GM23338 (cell line): Measurements from ENCODE around the gene IGIP. TPM values are rescaled to one million over a fixed set of nuclear protein-coding genes. Genes with fewer than 3 reads are reported as not detected.

ENCODE experiments used
- ATAC-seq: fragments of 200-7000 bp; cut with Tn5 transposase; 3 replicates; pipeline ENCODE4 v1.9.1; 2020
- DNase-seq: peaks from one replicate; pipeline ENCODE4 v3.0.0-alpha.2; 2015; ENCODE audit warnings: low spot score
- H2AFZ ChIP-seq: fragments of 200-600 bp; sonication (generic); 2 replicates; pipeline ENCODE4 v1.8.0; 2016; ENCODE audit warnings: antibody characterized with exemption, mild to moderate bottlenecking, moderate library complexity
- H3F3A ChIP-seq: fragments of 200-600 bp; sonication (generic); replicated peaks from 2 replicates; pipeline ENCODE4 v1.8.0; 2017; ENCODE audit warnings: antibody characterized with exemption, mixed run types, low read depth
- H3K27ac ChIP-seq: fragments of 200-600 bp; sonication (generic); 2 replicates; pipeline ENCODE4 v1.6.1; 2016; ENCODE audit warnings: low read depth
- H3K27me3 ChIP-seq: fragments of 200-600 bp; sonication (generic); 2 replicates; pipeline ENCODE4 v1.8.0; 2016; ENCODE audit warnings: mild to moderate bottlenecking, mixed run types, moderate library complexity; ENCODE audit not compliant: insufficient read depth
- H3K36me3 ChIP-seq: fragments of 200-600 bp; sonication (generic); 2 replicates; pipeline ENCODE4 v1.8.0; 2016; ENCODE audit warnings: mild to moderate bottlenecking; ENCODE audit not compliant: insufficient read depth
- H3K4me1 ChIP-seq: fragments of 200-600 bp; sonication (generic); 2 replicates; pipeline ENCODE4 v1.8.0; 2016; ENCODE audit warnings: mild to moderate bottlenecking, moderate library complexity; ENCODE audit not compliant: insufficient read depth
- H3K4me2 ChIP-seq: fragments of 200-600 bp; sonication (generic); 2 replicates; pipeline ENCODE4 v1.7.1; 2017; ENCODE audit warnings: mixed run types
- H3K4me3 ChIP-seq: fragments of 200-600 bp; sonication (generic); 2 replicates; pipeline ENCODE4 v1.6.1; 2016; ENCODE audit warnings: mixed run types
- H3K79me2 ChIP-seq: fragments of 200-600 bp; sonication (generic); replicated peaks from 2 replicates; pipeline ENCODE4 v1.8.0; 2017; ENCODE audit warnings: mild to moderate bottlenecking; ENCODE audit not compliant: insufficient read depth
- H3K9me2 ChIP-seq: fragments of 200-600 bp; sonication (generic); 2 replicates; pipeline ENCODE4 v1.8.0; 2017; ENCODE audit not compliant: insufficient read depth
- H4K20me1 ChIP-seq: fragments of 200-600 bp; sonication (generic); replicated peaks from 2 replicates; pipeline ENCODE4 v1.8.0; 2017; ENCODE audit warnings: mild to moderate bottlenecking; ENCODE audit not compliant: insufficient read depth
- H3K27ac Mint-ChIP-seq: 2 replicates; pipeline ENCODE4 v1.8.0; 2020; ENCODE audit warnings: inconsistent platforms, mild to moderate bottlenecking, moderate library complexity, mixed read lengths
- H3K27me3 Mint-ChIP-seq: 3 replicates; pipeline ENCODE4 v1.8.0; 2022; ENCODE audit warnings: low read depth, mild to moderate bottlenecking, moderate library complexity, mixed read lengths, inconsistent platforms; ENCODE audit not compliant: insufficient read depth, poor library complexity
- H3K36me3 Mint-ChIP-seq: 3 replicates; pipeline ENCODE4 v1.8.0; 2021; ENCODE audit warnings: low read depth, mild to moderate bottlenecking, inconsistent platforms, moderate library complexity, mixed read lengths
- H3K4me1 Mint-ChIP-seq: 3 replicates; pipeline ENCODE4 v1.8.0; 2020; ENCODE audit warnings: mild to moderate bottlenecking, inconsistent platforms, mixed read lengths
- H3K4me3 Mint-ChIP-seq: 3 replicates; pipeline ENCODE4 v1.8.0; 2021; ENCODE audit warnings: moderate library complexity, mild to moderate bottlenecking, inconsistent platforms, mixed read lengths
- H3K9me3 Mint-ChIP-seq: 3 replicates; pipeline ENCODE4 v1.8.0; 2020; ENCODE audit warnings: moderate library complexity, mild to moderate bottlenecking, inconsistent platforms, mixed read lengths
- CREB1 ChIP-seq: fragments of 250-450 bp; sonication (Bioruptor Pico); IDR thresholded peaks from 2 replicates; pipeline ENCODE4 v1.5.0; 2020; ENCODE audit warnings: low read depth, mild to moderate bottlenecking, moderate library complexity
- EZH2 ChIP-seq: fragments of 200-600 bp; sonication (generic); IDR thresholded peaks from one replicate; pipeline ENCODE4 v1.8.0; 2017; ENCODE audit warnings: antibody characterized with exemption, mild to moderate bottlenecking, low read depth; ENCODE audit not compliant: unreplicated experiment
- EZH2phosphoT487 ChIP-seq: fragments of 200-600 bp; sonication (generic); IDR thresholded peaks from one replicate; pipeline ENCODE4 v1.8.1; 2018; ENCODE audit warnings: antibody characterized with exemption; ENCODE audit not compliant: unreplicated experiment
- JUNB ChIP-seq: IDR thresholded peaks from one replicate; pipeline ENCODE4 v1.6.1; 2016; ENCODE audit warnings: antibody characterized with exemption; ENCODE audit not compliant: unreplicated experiment
- NANOG ChIP-seq: IDR thresholded peaks from 2 replicates; pipeline ENCODE4 v1.6.1; 2016; ENCODE audit warnings: antibody characterized with exemption, borderline replicate concordance
- POLR2AphosphoS5 ChIP-seq: IDR thresholded peaks from 2 replicates; pipeline ENCODE4 v1.6.1; 2016; ENCODE audit warnings: antibody characterized with exemption, low read depth
- STAT1 ChIP-seq: IDR thresholded peaks from one replicate; pipeline ENCODE4 v1.6.1; 2016; ENCODE audit warnings: antibody characterized with exemption; ENCODE audit not compliant: unreplicated experiment
- ZNF114 ChIP-seq: fragments of 250-450 bp; sonication (Bioruptor Pico); IDR thresholded peaks from 2 replicates; pipeline ENCODE4 v1.5.0; 2020; ENCODE audit warnings: mild to moderate bottlenecking, moderate library complexity
- ZNF331 ChIP-seq: fragments of 250-450 bp; sonication (Bioruptor Pico); IDR thresholded peaks from 2 replicates; pipeline ENCODE4 v1.5.0; 2020; ENCODE audit warnings: low read depth, mild to moderate bottlenecking, moderate library complexity
- polyA plus RNA-seq: library from polyadenylated mRNA; unstranded; fragments of >200 nt; fragmentation: Nextera tagmentation; extraction: Ambion mirVana; gene quantifications from 2 replicates; pipeline ENCODE4 v1.2.1, GENCODE V29; 2016
- total RNA-seq: library from RNA; depleted of rRNA; stranded (reverse); fragments of >200 nt; shearing (Covaris generic); gene quantifications from 2 replicates; pipeline ENCODE4 v1.2.3, GENCODE V29; 2014
- TF ChIP-seq, protein P1 (sequence below): IDR thresholded peaks from one replicate; pipeline ENCODE4 v1.6.1; 2018; ENCODE audit warnings: antibody characterized with exemption; ENCODE audit not compliant: unreplicated experiment
- TF ChIP-seq, protein P2 (sequence below): fragments of 250-450 bp; sonication (Bioruptor Pico); IDR thresholded peaks from 2 replicates; pipeline ENCODE4 v1.5.0; 2020; ENCODE audit warnings: mild to moderate bottlenecking, moderate library complexity
- TF ChIP-seq, protein P3 (sequence below): IDR thresholded peaks from 2 replicates; pipeline ENCODE4 v1.6.1; 2016; ENCODE audit warnings: antibody characterized with exemption
- TF ChIP-seq, protein P4 (sequence below), 2 experiments: fragments of 200-600 bp in 1 of 2; sonication (generic) in 1 of 2; conservative IDR thresholded peaks; 2 replicates each; pipeline versions ENCODE4 v1.5.1 to v1.6.1; 2016 to 2017; ENCODE audit warnings: antibody characterized with exemption in 2 of 2, low read depth in 2 of 2, mild to moderate bottlenecking in 2 of 2, moderate library complexity in 1 of 2

IGIP gene
- total and polyA plus RNA-seq, 2 experiments from 2014 or later: 0.21 to 0.38 TPM

DNA sequence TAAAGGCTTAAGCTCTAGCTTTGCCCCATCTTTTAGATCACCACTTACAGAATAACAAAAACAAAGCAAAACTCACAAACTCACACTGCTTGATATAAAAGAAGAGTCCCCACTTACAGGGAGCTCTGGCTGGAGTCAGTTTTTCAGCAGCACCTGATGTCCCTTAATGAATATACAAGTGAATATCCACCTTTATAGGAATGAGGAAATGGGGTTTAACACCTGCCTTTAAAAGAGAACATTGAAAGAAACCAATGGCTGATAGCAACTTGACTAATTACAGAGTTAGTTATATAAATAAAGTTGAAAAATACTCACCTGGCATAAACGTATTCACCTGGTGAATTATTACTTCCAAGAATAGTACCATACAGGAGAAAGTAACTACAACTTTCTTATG, 32.6 kb upstream of the IGIP start:
- peaks cover 7% of the 10 kb centered on the region; the same call in 1 of the 2 replicates for H3K27me3 ChIP-seq
- H3K27me3 Mint-ChIP-seq: no peaks in the 10 kb centered on the region
- H3K4me3 ChIP-seq: no peak overlapping the region
- no peaks in the 10 kb centered on the region for H3K9me3 Mint-ChIP-seq
- H3K4me1 ChIP-seq: no peaks in the 10 kb centered on the region
- H3K4me3 Mint-ChIP-seq: no peak overlapping the region
- no peaks in the 10 kb centered on the region for H3K4me1 Mint-ChIP-seq
- TF ChIP-seq NANOG (no peak), EZH2phosphoT487 (no peak), ZNF114 (CRISPR knock-in tag) (no peak), EZH2 (no peak), STAT1 (no peak), ZNF331 (CRISPR knock-in tag) (no peak), CREB1 (no peak), POLR2AphosphoS5 (no peak), JUNB (no peak)
- TF ChIP-seq, protein P1, sequence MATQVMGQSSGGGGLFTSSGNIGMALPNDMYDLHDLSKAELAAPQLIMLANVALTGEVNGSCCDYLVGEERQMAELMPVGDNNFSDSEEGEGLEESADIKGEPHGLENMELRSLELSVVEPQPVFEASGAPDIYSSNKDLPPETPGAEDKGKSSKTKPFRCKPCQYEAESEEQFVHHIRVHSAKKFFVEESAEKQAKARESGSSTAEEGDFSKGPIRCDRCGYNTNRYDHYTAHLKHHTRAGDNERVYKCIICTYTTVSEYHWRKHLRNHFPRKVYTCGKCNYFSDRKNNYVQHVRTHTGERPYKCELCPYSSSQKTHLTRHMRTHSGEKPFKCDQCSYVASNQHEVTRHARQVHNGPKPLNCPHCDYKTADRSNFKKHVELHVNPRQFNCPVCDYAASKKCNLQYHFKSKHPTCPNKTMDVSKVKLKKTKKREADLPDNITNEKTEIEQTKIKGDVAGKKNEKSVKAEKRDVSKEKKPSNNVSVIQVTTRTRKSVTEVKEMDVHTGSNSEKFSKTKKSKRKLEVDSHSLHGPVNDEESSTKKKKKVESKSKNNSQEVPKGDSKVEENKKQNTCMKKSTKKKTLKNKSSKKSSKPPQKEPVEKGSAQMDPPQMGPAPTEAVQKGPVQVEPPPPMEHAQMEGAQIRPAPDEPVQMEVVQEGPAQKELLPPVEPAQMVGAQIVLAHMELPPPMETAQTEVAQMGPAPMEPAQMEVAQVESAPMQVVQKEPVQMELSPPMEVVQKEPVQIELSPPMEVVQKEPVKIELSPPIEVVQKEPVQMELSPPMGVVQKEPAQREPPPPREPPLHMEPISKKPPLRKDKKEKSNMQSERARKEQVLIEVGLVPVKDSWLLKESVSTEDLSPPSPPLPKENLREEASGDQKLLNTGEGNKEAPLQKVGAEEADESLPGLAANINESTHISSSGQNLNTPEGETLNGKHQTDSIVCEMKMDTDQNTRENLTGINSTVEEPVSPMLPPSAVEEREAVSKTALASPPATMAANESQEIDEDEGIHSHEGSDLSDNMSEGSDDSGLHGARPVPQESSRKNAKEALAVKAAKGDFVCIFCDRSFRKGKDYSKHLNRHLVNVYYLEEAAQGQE: no peak
- TF ChIP-seq, protein P2, sequence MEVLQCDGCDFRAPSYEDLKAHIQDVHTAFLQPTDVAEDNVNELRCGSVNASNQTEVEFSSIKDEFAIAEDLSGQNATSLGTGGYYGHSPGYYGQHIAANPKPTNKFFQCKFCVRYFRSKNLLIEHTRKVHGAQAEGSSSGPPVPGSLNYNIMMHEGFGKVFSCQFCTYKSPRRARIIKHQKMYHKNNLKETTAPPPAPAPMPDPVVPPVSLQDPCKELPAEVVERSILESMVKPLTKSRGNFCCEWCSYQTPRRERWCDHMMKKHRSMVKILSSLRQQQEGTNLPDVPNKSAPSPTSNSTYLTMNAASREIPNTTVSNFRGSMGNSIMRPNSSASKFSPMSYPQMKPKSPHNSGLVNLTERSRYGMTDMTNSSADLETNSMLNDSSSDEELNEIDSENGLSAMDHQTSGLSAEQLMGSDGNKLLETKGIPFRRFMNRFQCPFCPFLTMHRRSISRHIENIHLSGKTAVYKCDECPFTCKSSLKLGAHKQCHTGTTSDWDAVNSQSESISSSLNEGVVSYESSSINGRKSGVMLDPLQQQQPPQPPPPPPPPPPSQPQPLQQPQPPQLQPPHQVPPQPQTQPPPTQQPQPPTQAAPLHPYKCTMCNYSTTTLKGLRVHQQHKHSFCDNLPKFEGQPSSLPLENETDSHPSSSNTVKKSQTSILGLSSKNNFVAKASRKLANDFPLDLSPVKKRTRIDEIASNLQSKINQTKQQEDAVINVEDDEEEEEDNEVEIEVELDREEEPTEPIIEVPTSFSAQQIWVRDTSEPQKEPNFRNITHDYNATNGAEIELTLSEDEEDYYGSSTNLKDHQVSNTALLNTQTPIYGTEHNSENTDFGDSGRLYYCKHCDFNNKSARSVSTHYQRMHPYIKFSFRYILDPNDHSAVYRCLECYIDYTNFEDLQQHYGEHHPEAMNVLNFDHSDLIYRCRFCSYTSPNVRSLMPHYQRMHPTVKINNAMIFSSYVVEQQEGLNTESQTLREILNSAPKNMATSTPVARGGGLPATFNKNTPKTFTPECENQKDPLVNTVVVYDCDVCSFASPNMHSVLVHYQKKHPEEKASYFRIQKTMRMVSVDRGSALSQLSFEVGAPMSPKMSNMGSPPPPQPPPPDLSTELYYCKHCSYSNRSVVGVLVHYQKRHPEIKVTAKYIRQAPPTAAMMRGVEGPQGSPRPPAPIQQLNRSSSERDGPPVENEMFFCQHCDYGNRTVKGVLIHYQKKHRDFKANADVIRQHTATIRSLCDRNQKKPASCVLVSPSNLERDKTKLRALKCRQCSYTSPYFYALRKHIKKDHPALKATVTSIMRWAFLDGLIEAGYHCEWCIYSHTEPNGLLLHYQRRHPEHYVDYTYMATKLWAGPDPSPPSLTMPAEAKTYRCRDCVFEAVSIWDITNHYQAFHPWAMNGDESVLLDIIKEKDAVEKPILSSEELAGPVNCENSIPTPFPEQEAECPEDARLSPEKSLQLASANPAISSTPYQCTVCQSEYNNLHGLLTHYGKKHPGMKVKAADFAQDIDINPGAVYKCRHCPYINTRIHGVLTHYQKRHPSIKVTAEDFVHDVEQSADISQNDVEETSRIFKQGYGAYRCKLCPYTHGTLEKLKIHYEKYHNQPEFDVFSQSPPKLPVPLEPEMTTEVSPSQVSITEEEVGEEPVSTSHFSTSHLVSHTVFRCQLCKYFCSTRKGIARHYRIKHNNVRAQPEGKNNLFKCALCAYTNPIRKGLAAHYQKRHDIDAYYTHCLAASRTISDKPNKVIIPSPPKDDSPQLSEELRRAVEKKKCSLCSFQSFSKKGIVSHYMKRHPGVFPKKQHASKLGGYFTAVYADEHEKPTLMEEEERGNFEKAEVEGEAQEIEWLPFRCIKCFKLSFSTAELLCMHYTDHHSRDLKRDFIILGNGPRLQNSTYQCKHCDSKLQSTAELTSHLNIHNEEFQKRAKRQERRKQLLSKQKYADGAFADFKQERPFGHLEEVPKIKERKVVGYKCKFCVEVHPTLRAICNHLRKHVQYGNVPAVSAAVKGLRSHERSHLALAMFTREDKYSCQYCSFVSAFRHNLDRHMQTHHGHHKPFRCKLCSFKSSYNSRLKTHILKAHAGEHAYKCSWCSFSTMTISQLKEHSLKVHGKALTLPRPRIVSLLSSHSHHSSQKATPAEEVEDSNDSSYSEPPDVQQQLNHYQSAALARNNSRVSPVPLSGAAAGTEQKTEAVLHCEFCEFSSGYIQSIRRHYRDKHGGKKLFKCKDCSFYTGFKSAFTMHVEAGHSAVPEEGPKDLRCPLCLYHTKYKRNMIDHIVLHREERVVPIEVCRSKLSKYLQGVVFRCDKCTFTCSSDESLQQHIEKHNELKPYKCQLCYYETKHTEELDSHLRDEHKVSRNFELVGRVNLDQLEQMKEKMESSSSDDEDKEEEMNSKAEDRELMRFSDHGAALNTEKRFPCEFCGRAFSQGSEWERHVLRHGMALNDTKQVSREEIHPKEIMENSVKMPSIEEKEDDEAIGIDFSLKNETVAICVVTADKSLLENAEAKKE (CRISPR knock-in tag): no peak
- TF ChIP-seq, protein P3, sequence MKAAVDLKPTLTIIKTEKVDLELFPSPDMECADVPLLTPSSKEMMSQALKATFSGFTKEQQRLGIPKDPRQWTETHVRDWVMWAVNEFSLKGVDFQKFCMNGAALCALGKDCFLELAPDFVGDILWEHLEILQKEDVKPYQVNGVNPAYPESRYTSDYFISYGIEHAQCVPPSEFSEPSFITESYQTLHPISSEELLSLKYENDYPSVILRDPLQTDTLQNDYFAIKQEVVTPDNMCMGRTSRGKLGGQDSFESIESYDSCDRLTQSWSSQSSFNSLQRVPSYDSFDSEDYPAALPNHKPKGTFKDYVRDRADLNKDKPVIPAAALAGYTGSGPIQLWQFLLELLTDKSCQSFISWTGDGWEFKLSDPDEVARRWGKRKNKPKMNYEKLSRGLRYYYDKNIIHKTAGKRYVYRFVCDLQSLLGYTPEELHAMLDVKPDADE: no peak
- TF ChIP-seq, protein P4, sequence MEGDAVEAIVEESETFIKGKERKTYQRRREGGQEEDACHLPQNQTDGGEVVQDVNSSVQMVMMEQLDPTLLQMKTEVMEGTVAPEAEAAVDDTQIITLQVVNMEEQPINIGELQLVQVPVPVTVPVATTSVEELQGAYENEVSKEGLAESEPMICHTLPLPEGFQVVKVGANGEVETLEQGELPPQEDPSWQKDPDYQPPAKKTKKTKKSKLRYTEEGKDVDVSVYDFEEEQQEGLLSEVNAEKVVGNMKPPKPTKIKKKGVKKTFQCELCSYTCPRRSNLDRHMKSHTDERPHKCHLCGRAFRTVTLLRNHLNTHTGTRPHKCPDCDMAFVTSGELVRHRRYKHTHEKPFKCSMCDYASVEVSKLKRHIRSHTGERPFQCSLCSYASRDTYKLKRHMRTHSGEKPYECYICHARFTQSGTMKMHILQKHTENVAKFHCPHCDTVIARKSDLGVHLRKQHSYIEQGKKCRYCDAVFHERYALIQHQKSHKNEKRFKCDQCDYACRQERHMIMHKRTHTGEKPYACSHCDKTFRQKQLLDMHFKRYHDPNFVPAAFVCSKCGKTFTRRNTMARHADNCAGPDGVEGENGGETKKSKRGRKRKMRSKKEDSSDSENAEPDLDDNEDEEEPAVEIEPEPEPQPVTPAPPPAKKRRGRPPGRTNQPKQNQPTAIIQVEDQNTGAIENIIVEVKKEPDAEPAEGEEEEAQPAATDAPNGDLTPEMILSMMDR (conservative IDR thresholded peaks at IDR 0.05; ENCODE audit: low read depth in 2 of 2): no peak
- H3K27ac ChIP-seq: no peak overlapping the region
- no peaks in the 10 kb centered on the region for H3K36me3 Mint-ChIP-seq
- H2AFZ ChIP-seq: no peak overlapping the region
- no peak overlapping the region for H3K4me2 ChIP-seq
- no peak overlapping the region for H3K27ac Mint-ChIP-seq
- H3K79me2 ChIP-seq: no peaks in the 10 kb centered on the region
- H3K9me2 ChIP-seq: no peaks in the 10 kb centered on the region
- no peaks in the 10 kb centered on the region for H3F3A ChIP-seq
- ATAC-seq: no peak
- no peaks in the 10 kb centered on the region for H4K20me1 ChIP-seq
- no peak for DNase-seq
- no peaks in the 10 kb centered on the region for H3K36me3 ChIP-seq
